ENCODE data around the gene CD46. TPM values are rescaled to one million over a fixed set of nuclear protein-coding genes. Genes with fewer than 3 reads are reported as not detected.
A peak's percentile ranks its signal among the peaks of the same experiment; 100 is the strongest.

CD46 gene
- total and polyA plus RNA-seq, 8 donors = 208 to 342 (median 264) TPM

DNA sequence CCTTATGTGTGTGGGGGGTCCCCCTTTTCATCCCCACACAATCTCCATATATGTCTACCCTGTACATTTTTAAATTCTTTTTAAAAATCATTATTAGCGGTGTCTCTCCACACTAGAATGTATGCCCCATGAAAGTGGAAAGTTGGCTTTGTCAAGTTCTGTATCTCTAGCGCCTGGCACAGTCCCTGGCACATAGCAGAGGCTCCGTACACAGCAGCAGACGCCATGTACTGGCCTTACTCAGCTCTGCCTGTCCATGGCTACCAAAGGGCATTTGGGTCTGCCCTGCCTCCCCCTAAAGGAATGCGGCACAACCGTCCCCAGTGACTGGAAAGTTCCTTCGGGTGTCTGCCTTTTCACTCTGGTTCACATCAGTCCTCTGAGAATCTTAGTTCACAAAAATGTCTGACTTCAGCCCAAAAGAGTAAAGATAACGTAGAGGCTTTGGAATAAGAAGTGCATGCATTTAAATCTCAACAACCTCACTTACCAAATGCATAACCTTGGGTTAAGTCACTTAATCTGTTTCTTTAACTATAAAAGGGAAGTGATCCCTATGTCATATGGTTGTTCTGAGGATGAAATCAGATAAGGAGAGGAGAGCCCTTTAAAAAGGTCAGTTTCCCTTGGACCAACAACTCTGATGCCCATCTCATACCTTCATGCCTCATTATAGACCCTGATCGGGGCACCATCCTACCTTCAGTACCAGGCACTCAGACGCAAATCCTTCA is 61.1 kb downstream of the CD46 start:
- peak overlapping the region in 1 of 2 donors; percentile 64 for H3K27ac ChIP-seq
- intact Hi-C loops (cut with DNase I) = no loop called here

DNA sequence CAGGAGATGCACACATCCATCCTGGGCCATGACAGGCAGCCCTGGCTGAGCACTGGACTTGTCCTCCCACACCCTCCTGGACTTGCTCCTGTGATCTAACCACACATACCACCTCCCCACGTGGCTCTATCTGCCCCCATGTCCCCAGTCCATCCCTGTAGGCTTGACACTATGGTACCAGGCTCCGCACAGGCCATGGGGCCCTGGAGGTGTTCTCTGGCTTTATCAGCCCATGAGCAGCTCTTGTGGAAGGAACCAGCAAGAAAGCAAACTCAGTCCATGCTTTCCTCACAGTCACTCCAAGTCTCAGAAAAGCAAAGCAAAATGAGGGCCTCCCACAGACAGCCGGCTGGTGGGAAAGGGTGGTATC is 61.6 kb downstream of the CD46 start:
- peaks cover 0 to 87% of the 10 kb centered on the region in 2 donors for H3K36me3 ChIP-seq
- TF ChIP-seq, protein P1, sequence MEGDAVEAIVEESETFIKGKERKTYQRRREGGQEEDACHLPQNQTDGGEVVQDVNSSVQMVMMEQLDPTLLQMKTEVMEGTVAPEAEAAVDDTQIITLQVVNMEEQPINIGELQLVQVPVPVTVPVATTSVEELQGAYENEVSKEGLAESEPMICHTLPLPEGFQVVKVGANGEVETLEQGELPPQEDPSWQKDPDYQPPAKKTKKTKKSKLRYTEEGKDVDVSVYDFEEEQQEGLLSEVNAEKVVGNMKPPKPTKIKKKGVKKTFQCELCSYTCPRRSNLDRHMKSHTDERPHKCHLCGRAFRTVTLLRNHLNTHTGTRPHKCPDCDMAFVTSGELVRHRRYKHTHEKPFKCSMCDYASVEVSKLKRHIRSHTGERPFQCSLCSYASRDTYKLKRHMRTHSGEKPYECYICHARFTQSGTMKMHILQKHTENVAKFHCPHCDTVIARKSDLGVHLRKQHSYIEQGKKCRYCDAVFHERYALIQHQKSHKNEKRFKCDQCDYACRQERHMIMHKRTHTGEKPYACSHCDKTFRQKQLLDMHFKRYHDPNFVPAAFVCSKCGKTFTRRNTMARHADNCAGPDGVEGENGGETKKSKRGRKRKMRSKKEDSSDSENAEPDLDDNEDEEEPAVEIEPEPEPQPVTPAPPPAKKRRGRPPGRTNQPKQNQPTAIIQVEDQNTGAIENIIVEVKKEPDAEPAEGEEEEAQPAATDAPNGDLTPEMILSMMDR (IDR thresholded peaks at IDR 0.05) = no peak
- H3K9me3 ChIP-seq = no peaks in the 10 kb centered on the region
- DNase-seq = no peak
- no peak for ATAC-seq
- peaks cover 20 to 97% of the 10 kb centered on the region in 2 donors for H3K4me1 ChIP-seq
- intact Hi-C loops (cut with DNase I) = no loop called here
- peak overlapping the region in 1 of 2 donors; percentile 64 for H3K27ac ChIP-seq
- no peaks in the 10 kb centered on the region for H3K27me3 ChIP-seq
- no peak overlapping the region for H3K4me3 ChIP-seq

More for the DNA sequence above, 61.1 kb downstream of the CD46 start:
- ATAC-seq = no peak
- Histone ChIP-seq H3K9me3 (no peaks in the 10 kb centered on the region), H3K36me3 (peaks cover 0 to 90% of the 10 kb centered on the region in 2 donors), H3K27me3 (no peaks in the 10 kb centered on the region), H3K4me1 (peaks cover 25 to 99% of the 10 kb centered on the region in 2 donors), H3K4me3 (no peak overlapping the region)
- TF ChIP-seq, protein P1 (IDR thresholded peaks at IDR 0.05) = no peak
- no peak for DNase-seq

DNA sequence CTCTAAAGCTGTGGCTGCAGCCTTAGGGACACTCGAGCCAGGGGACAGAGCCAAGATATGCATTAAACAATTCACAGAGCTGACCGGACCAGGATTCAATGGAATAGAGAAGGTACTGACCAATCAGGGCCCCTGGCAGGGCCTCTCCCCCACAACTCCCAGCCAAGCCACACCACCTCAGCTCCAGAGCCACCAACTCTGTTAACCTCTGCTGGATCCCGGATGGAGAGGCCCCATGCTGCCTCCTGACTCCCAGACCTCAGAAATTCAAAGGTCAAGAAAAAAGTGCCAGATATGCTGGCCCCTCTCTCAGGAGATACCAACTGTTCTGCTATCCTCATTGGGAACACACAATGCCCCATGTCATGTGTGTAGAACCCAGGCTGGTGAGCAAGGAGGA is 62.1 kb downstream of the CD46 start:
- TF ChIP-seq, protein P1 (IDR thresholded peaks at IDR 0.05) = no peak
- peak overlapping the region in 1 of 2 donors; percentile 64 for H3K27ac ChIP-seq
- peaks cover 0 to 87% of the 10 kb centered on the region in 2 donors for H3K36me3 ChIP-seq
- intact Hi-C loops (cut with DNase I) = no loop called here
- DNase-seq (no peak), ATAC-seq (no peak)
- no peaks in the 10 kb centered on the region for H3K27me3 ChIP-seq
- peaks cover 20 to 97% of the 10 kb centered on the region in 2 donors for H3K4me1 ChIP-seq
- no peak overlapping the region for H3K4me3 ChIP-seq
- no peaks in the 10 kb centered on the region for H3K9me3 ChIP-seq

DNA sequence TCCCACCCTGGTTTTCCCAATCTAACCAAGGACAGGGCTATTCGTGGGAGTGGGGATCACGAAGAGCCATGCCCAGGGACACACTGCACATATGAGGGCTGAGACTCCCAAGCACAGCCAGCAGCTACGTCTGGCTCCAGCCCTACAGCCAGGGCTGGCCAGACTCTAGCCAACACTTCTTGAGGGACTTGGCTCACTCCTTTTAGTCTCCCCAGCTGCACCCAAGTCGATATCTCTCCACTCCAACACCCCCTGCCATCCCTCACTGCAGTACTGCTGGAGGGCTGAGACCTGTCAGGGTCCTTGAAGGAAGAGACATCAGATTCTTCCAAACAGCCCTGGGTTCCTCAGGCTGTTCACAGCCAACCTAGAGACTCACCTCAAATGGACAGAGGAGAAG is 62.6 kb downstream of the CD46 start:
- Histone ChIP-seq H3K36me3 (peaks cover 0 to 87% of the 10 kb centered on the region in 2 donors), H3K27me3 (no peaks in the 10 kb centered on the region), H3K27ac (peak overlapping the region in 1 of 2 donors; percentile 64), H3K4me3 (no peak overlapping the region), H3K4me1 (peaks cover 20 to 97% of the 10 kb centered on the region in 2 donors), H3K9me3 (no peaks in the 10 kb centered on the region)
- intact Hi-C loops (cut with DNase I) = no loop called here
- TF ChIP-seq, protein P1 (IDR thresholded peaks at IDR 0.05) = no peak
- ATAC-seq = no peak
- DNase-seq = no peak

DNA sequence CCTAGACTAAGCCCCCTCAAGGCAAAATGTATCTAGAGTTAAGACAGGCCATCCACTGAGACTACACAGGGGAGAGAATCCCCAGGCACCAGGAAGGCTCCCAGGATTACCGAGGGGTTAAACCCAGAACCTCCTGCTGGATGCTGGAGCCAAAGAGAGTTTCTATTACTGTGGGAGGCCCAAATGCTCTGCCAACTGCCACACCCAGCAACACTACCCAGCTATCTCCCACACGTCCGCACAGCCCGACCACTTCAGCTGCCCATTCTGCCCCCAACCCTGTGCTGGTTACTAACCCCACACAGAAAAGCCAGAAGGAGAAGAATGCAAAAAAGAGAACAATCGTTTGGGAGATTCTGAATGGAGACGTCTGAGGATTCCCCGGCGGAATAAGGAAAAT is 63.6 kb downstream of the CD46 start:
- Histone ChIP-seq H3K27me3 (no peaks in the 10 kb centered on the region), H3K27ac (peak overlapping the region in 1 of 2 donors; percentile 66), H3K9me3 (no peaks in the 10 kb centered on the region), H3K36me3 (peaks cover 0 to 82% of the 10 kb centered on the region in 2 donors), H3K4me1 (peaks cover 12 to 97% of the 10 kb centered on the region in 2 donors), H3K4me3 (no peak overlapping the region)
- DNase-seq (no peak), ATAC-seq (no peak)
- intact Hi-C loops (cut with DNase I) = no loop called here
- TF ChIP-seq, protein P1 (IDR thresholded peaks at IDR 0.05) = no peak
